GM12892 (cell line): Measurements from ENCODE around the gene TNS2.

ENCODE experiments used
- POLR2A ChIP-seq: IDR thresholded peaks from 2 replicates; pipeline ENCODE4 v1.6.1; 2011; ENCODE audit warnings: low read depth, low read length, control low read depth
- POLR2AphosphoS5 ChIP-seq: IDR thresholded peaks from 2 replicates; pipeline ENCODE4 v1.6.1; 2011; ENCODE audit warnings: low read depth, low read length, control low read depth
- TAF1 ChIP-seq: IDR thresholded peaks from 2 replicates; pipeline ENCODE4 v1.6.1; 2011; ENCODE audit warnings: low read depth, mild to moderate bottlenecking, control low read depth, low read length, borderline replicate concordance

DNA sequence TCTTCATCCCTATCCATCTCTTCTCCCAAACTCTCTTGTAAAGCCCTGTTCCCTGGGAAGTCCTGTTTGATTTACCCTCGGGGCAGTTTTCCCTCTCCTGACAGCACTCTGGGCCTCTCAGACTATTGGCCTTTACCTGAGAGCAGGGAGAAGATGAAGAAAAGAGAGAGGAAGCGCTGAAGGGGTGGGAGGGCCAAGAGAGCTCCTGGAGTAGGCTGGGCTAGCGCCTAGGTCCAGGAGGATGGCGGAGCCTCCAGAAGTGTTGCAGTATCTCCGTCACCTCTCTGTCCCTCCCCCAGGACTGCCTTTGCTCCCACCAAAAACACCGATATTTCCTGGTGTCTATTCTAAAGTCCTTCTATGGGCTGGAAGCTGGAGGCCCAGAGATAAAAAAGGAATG is 41.9 kb downstream of the TNS2 start:
- TF ChIP-seq POLR2A, result no peak
- TF ChIP-seq POLR2AphosphoS5, result no peak
- no peak for TF ChIP-seq TAF1
